K562 (cell line): ENCODE measurements around the gene ACHE. TPM values are rescaled to one million over a fixed set of nuclear protein-coding genes. Genes with fewer than 3 reads are reported as not detected.
"Not testable (repeated sequence)": the region's sequence is repeated elsewhere in the genome, so short reads cannot be mapped to it uniquely, and the experiment has no call there.

Experiments used
- ATAC-seq: fragments of 200-7000 bp; cut with Tn5 transposase; 3 replicates; pipeline ENCODE4 v1.9.1; 2020; ENCODE audit warnings: moderate library complexity
- BruUV-seq: library from RNA; stranded (reverse); fragments of 400-500 nt; replicated peaks from 2 replicates; lab custom pipeline; 2021; lab: Mats Ljungman, UMichigan
- CTCF ChIA-PET: fragments of 300-600 bp; formaldehyde crosslinking; extraction: SDS; loops from one replicate; lab custom pipeline; 2021; ENCODE audit warnings: low intra/inter-chr PET ratio; lab: Yijun Ruan, JAX
- POLR2A ChIA-PET: fragments of 300-600, 350-650 bp; sonication (Branson Sonifier 250); formaldehyde crosslinking; extraction: SDS; loops from one replicate; lab custom pipeline; 2021; ENCODE audit warnings: antibody characterized with exemption, inconsistent platforms; lab: Yijun Ruan, JAX
- DNase-seq, 4 experiments: peaks; one replicate each; pipeline versions ENCODE4 v3.0.0 to v3.0.0-alpha.2; 2011 to 2018; ENCODE audit warnings: low spot score in 3 of 4, mixed read lengths in 3 of 4; ENCODE audit errors: extremely low read depth in 1 of 4
- FAIRE-seq: peaks from 2 replicates; lab custom pipeline; 2011; peaks lifted over from hg19 to GRCh38; lab: Jason Lieb, UNC
- H2AFZ ChIP-seq: 2 replicates; pipeline ENCODE4 v1.6.0; 2011; ENCODE audit warnings: low read depth, low read length, control low read depth, inconsistent platforms
- H3K27ac ChIP-seq: fragments of 200-600 bp; 3 replicates; pipeline ENCODE4 v1.8.0; 2011; ENCODE audit warnings: low read depth, mild to moderate bottlenecking, control low read depth, inconsistent platforms, low read length, moderate library complexity, mixed read lengths; ENCODE audit errors: extremely low read depth
- H3K27me3 ChIP-seq, 2 experiments: fragments of 300-600 bp in 1 of 2; 2 replicates in 1 of 2; 3 replicates in 1 of 2; pipeline versions ENCODE4 v1.6.0 to v1.8.0; 2011; ENCODE audit warnings: inconsistent platforms in 2 of 2, low read length in 2 of 2, mild to moderate bottlenecking in 1 of 2, mixed read lengths in 1 of 2, moderate library complexity in 1 of 2; ENCODE audit not compliant: control insufficient read depth in 2 of 2, insufficient read depth in 2 of 2
- H3K36me3 ChIP-seq: fragments of 300-600 bp; 3 replicates; pipeline ENCODE4 v1.8.0; 2011; ENCODE audit warnings: mild to moderate bottlenecking, low read length, inconsistent platforms; ENCODE audit not compliant: control insufficient read depth, insufficient read depth
- H3K4me1 ChIP-seq, 2 experiments: fragments of 200-600 bp in 1 of 2; replicated peaks in 1 of 2; 2 replicates in 1 of 2; 3 replicates in 1 of 2; pipeline versions ENCODE4 v1.5.1 to v1.8.0; 2011; ENCODE audit warnings: inconsistent platforms in 2 of 2, low read length in 2 of 2, mild to moderate bottlenecking in 1 of 2, mixed read lengths in 1 of 2, moderate library complexity in 1 of 2; ENCODE audit not compliant: control insufficient read depth in 2 of 2, insufficient read depth in 2 of 2
- H3K4me2 ChIP-seq: 2 replicates; pipeline ENCODE4 v1.6.1; 2011; ENCODE audit warnings: low read length, control low read depth, inconsistent platforms, mixed read lengths; ENCODE audit not compliant: insufficient read depth
- H3K4me3 ChIP-seq: fragments of 200-600 bp; sonication (generic), shearing (Covaris generic); 2 replicates; pipeline ENCODE4 v1.5.1; 2016; ENCODE audit warnings: control low read depth, inconsistent platforms
- H3K79me2 ChIP-seq: fragments of 200-600 bp; 3 replicates; pipeline ENCODE4 v1.8.0; 2011; ENCODE audit warnings: low read length, inconsistent platforms; ENCODE audit not compliant: control insufficient read depth, insufficient read depth
- H3K9ac ChIP-seq, 2 experiments: 2 replicates each; pipeline versions ENCODE4 v1.6.0 to v1.6.1; 2011; ENCODE audit warnings: low read depth in 2 of 2, low read length in 2 of 2, control low read depth in 1 of 2, inconsistent platforms in 1 of 2, mild to moderate bottlenecking in 1 of 2, mixed read lengths in 1 of 2; ENCODE audit not compliant: insufficient read depth in 1 of 2
- H3K9me1 ChIP-seq: one replicate; pipeline ENCODE4 v1.6.0; 2011; ENCODE audit warnings: inconsistent platforms, mild to moderate bottlenecking, low read length, moderate library complexity; ENCODE audit not compliant: control insufficient read depth, insufficient read depth
- H3K9me3 ChIP-seq: replicated peaks from 2 replicates; pipeline ENCODE4 v1.5.1; 2011; ENCODE audit warnings: low read depth, low read length, inconsistent platforms; ENCODE audit not compliant: control insufficient read depth, insufficient read depth
- H4K20me1 ChIP-seq: replicated peaks from 2 replicates; pipeline ENCODE4 v1.6.1; 2011; ENCODE audit warnings: low read length, inconsistent platforms, mixed read lengths; ENCODE audit not compliant: control insufficient read depth, insufficient read depth
- C11orf30 ChIP-seq: fragments of 450-650 bp; IDR thresholded peaks from 2 replicates; pipeline ENCODE4 v1.6.1; 2016; ENCODE audit warnings: low read depth, mild to moderate bottlenecking
- CEBPB ChIP-seq: fragments of 450-650 bp; IDR thresholded peaks from 2 replicates; pipeline ENCODE4 v1.6.1; 2016; ENCODE audit warnings: missing genetic modification characterization, missing compliant biosample characterization
- FOSL1 ChIP-seq: fragments of 200-800 bp; sonication (Bioruptor generic); conservative IDR thresholded peaks from 2 replicates; pipeline ENCODE4 v1.6.1; 2016; ENCODE audit warnings: missing genetic modification characterization, missing compliant biosample characterization
- GATA2 ChIP-seq: sonication (generic); formaldehyde crosslinking; IDR thresholded peaks from 2 replicates; pipeline ENCODE4 v1.4.0; 2020; ENCODE audit warnings: mild to moderate bottlenecking, missing genetic modification reagents
- NONO ChIP-seq, 2 experiments: fragments of 200-400 bp in 1 of 2; fragments of 450-650 bp in 1 of 2; formaldehyde crosslinking in 1 of 2; IDR thresholded peaks; 2 replicates each; pipeline ENCODE4 v1.6.1; 2017; ENCODE audit warnings: low read depth in 2 of 2, mild to moderate bottlenecking in 2 of 2, moderate library complexity in 2 of 2, low read length in 1 of 2
- NR0B1 ChIP-seq: fragments of 450-650 bp; IDR thresholded peaks from one replicate; pipeline ENCODE4 v1.6.1; 2018; ENCODE audit warnings: mild to moderate bottlenecking, moderate library complexity; ENCODE audit not compliant: partially characterized antibody
- POLR2AphosphoS2 ChIP-seq: IDR thresholded peaks from 2 replicates; pipeline ENCODE4 v1.6.1; 2012; ENCODE audit warnings: low read length, improper control_type of control experiment
- RAD21 ChIP-seq, 2 experiments: fragments of 250-450 bp in 1 of 2; fragments of 450-650 bp in 1 of 2; sonication (Bioruptor Pico) in 1 of 2; formaldehyde crosslinking in 1 of 2; IDR thresholded peaks in 1 of 2; conservative IDR thresholded peaks in 1 of 2; 2 replicates each; pipeline versions ENCODE4 v1.4.0 to v1.8.0; 2020 to 2022; ENCODE audit warnings: mild to moderate bottlenecking in 2 of 2, moderate library complexity in 1 of 2
- RBM25 ChIP-seq: fragments of 200-400 bp; formaldehyde crosslinking; IDR thresholded peaks from 2 replicates; pipeline ENCODE4 v1.6.1; 2018; ENCODE audit warnings: low read length, low read depth, moderate library complexity; ENCODE audit not compliant: severe bottlenecking
- ZNF12 ChIP-seq: sonication (generic); formaldehyde crosslinking; IDR thresholded peaks from 2 replicates; pipeline ENCODE4 v1.4.0; 2020; ENCODE audit warnings: mild to moderate bottlenecking, missing genetic modification reagents
- ZNF561 ChIP-seq: fragments of 450-650 bp; formaldehyde crosslinking; conservative IDR thresholded peaks from 2 replicates; pipeline ENCODE4 v1.4.0; 2020; ENCODE audit warnings: mild to moderate bottlenecking, moderate library complexity
- ZNF764 ChIP-seq: fragments of 250-450 bp; sonication (Bioruptor Pico); IDR thresholded peaks from 2 replicates; pipeline ENCODE4 v1.4.0; 2020; ENCODE audit warnings: low read depth, mild to moderate bottlenecking, moderate library complexity
- WGBS: fragments of 100-300 bp; shearing (Covaris generic); methylation state at CpG from one replicate; pipeline ENCODE4 v1.1.6; 2016; ENCODE audit warnings: low coverage, mixed read lengths; ENCODE audit not compliant: insufficient coverage; ENCODE audit errors: missing lambda C conversion rate; 5-methylcytosine and 5-hydroxymethylcytosine counted together
- in situ Hi-C: fragments of 300-500 bp; cut with MboI; formaldehyde crosslinking; loops from 4 replicates; pipeline ENCODE4 v1.15.0; 2018; ENCODE audit warnings: inconsistent platforms, mixed read lengths
- intact Hi-C: fragments of 100-400 bp; cut with micrococcal nuclease; formaldehyde crosslinking; loops from 2 replicates; pipeline ENCODE4 v1.14.2; 2022
- polyA plus RNA-seq, 8 experiments: library from polyadenylated mRNA; depleted of rRNA in 4 of 8; stranded (reverse) in 5 of 8; unstranded in 3 of 8; fragments of >200 nt; fragmentation: Nextera tagmentation in 2 of 8; fragmentation: Illumina TruSeq in 1 of 8; extraction: Ambion mirVana in 2 of 8; extraction: Trizol in 1 of 8; gene quantifications; 2 replicates each; pipeline versions ENCODE4 v1.2.1 to v1.2.3, GENCODE V29; 2011 to 2014; ENCODE audit warnings: inconsistent platforms in 1 of 8, missing spikeins in 1 of 8
- total RNA-seq, 7 experiments: library from RNA; depleted of rRNA in 6 of 7; stranded (reverse); fragments of >200 nt in 6 of 7; fragmentation: Illumina TruSeq in 2 of 7; extraction: Trizol in 2 of 7; gene quantifications; 2 replicates each; pipeline versions ENCODE4 v1.2.1 to v1.2.3, GENCODE V29; 2011 to 2021; ENCODE audit warnings: low replicate concordance in 1 of 7
- TF ChIP-seq, protein P1 (sequence below): sonication (generic); formaldehyde crosslinking; IDR thresholded peaks from 2 replicates; pipeline ENCODE4 v1.8.1; 2022; ENCODE audit warnings: missing genetic modification reagents

ACHE gene
- total and polyA plus RNA-seq, 9 of the 15 experiments (the other 6 are each of a cell fraction or from before 2014, with no cell fraction given): 0.04 to 8.8 (median 1.9) TPM

GRCh38 chr7:100935381-100935780 is 39.7 kb upstream of the ACHE start:
- in situ Hi-C loops, H3K79me2 ChIP-seq, ATAC-seq, intact Hi-C loops, BruUV-seq, FAIRE-seq, H3K4me3 ChIP-seq, H3K9ac ChIP-seq, H4K20me1 ChIP-seq, H3K4me2 ChIP-seq, H3K27ac ChIP-seq, DNase-seq, H3K4me1 ChIP-seq, CTCF ChIA-PET, H3K27me3 ChIP-seq, H3K36me3 ChIP-seq, H3K9me3 ChIP-seq, H3K9me1 ChIP-seq, H2AFZ ChIP-seq: not testable (repeated sequence)
- WGBS: 0% methylated on average over 2 of the region's 2 CpGs
- TF ChIP-seq CEBPB (tag): peak; percentile 68; the same call in 1 of the 2 replicates
- POLR2A ChIA-PET: interaction anchor here (0.7 to 1.1 kb wide), 2 partner anchors 9 to 46 kb away, joined by 3 read pairs; no protein-coding TSS in a partner anchor

GRCh38 chr7:100933734-100934133 is 38.0 kb upstream of the ACHE start:
- Histone ChIP-seq H2AFZ (no peak overlapping the region), H3K36me3 (no peaks in the 10 kb centered on the region), H3K27me3 (peaks cover 6% of the 10 kb centered on the region in 2 experiments; a peak in 3 of 5 replicates), H3K9ac (no peak overlapping the region), H3K4me2 (no peak overlapping the region), H3K9me1 (no peaks in the 10 kb centered on the region), H3K79me2 (no peaks in the 10 kb centered on the region), H3K4me1 (peaks cover 0 to 7% of the 10 kb centered on the region in 2 experiments; a peak in 1 of 5 replicates), H3K9me3 (no peaks in the 10 kb centered on the region), H3K27ac (no peak overlapping the region), H3K4me3 (no peak overlapping the region), H4K20me1 (no peaks in the 10 kb centered on the region)
- in situ Hi-C loops: no loop called here
- ATAC-seq: peak; percentile 96
- CTCF ChIA-PET: no interaction called here
- intact Hi-C loops: no loop called here
- no TSS peak for BruUV-seq
- TF ChIP-seq, protein P1, sequence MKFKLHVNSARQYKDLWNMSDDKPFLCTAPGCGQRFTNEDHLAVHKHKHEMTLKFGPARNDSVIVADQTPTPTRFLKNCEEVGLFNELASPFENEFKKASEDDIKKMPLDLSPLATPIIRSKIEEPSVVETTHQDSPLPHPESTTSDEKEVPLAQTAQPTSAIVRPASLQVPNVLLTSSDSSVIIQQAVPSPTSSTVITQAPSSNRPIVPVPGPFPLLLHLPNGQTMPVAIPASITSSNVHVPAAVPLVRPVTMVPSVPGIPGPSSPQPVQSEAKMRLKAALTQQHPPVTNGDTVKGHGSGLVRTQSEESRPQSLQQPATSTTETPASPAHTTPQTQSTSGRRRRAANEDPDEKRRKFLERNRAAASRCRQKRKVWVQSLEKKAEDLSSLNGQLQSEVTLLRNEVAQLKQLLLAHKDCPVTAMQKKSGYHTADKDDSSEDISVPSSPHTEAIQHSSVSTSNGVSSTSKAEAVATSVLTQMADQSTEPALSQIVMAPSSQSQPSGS: no peak
- TF ChIP-seq GATA2 (CRISPR knock-in tag) (no peak), NONO (IDR thresholded peaks at IDR 0.05; ENCODE audit: low read depth in 2 of 2, low read length in 1 of 2) (no peak), NR0B1 (no peak), POLR2AphosphoS2 (no peak), RAD21 (CRISPR knock-in tag; conservative IDR thresholded peaks at IDR 0.05 in 1 of 2, IDR thresholded peaks at IDR 0.05 in 1 of 2) (no peak), RBM25 (no peak), ZNF12 (CRISPR knock-in tag) (no peak), FOSL1 (tag) (no peak), C11orf30 (no peak), ZNF764 (CRISPR knock-in tag) (no peak), ZNF561 (no peak)
- FAIRE-seq: no peak
- POLR2A ChIA-PET: no interaction called here
- DNase-seq: peak; percentile 34 to 66 (median 56)
- 0% methylated on average over 4 of the region's 4 CpGs for WGBS
